ENCODE data around the gene CRHBP. TPM values are rescaled to one million over a fixed set of nuclear protein-coding genes. Genes with fewer than 3 reads are reported as not detected.

Gene CRHBP
- total and polyA plus RNA-seq, 2 donors from 2014 or later, result 8.6 to 67.7 TPM

- Histone ChIP-seq H3K9ac (ENCODE audit: low read length in 3 of 3) (no peak overlapping the region), H3K27ac (ENCODE audit: low read depth in 2 of 2, low read length in 2 of 2) (no peak overlapping the region), H3K9me3 (ENCODE audit: control insufficient read depth in 2 of 3, insufficient read depth in 1 of 3, low read length in 3 of 3) (peaks cover 0 to 5% (median 0%) of the 10 kb centered on the region in 3 donors), H3K27me3 (ENCODE audit: control insufficient read depth, insufficient read depth, low read length) (no peaks in the 10 kb centered on the region), H3K4me1 (ENCODE audit: control insufficient read depth in 2 of 3, insufficient read depth in 2 of 3, low read depth in 1 of 3, low read length in 3 of 3) (no peaks in the 10 kb centered on the region), H3K4me3 (ENCODE audit: low read length in 3 of 3) (no peak overlapping the region), H3K36me3 (ENCODE audit: control insufficient read depth in 2 of 3, insufficient read depth in 3 of 3, low read length in 3 of 3) (no peaks in the 10 kb centered on the region)
- DNase-seq (no peak), FAIRE-seq (no peak)
- intact Hi-C loops (cut with DNase I), result no loop called here
- TF ChIP-seq CTCF (IDR thresholded peaks at IDR 0.05; ENCODE audit: borderline replicate concordance, extremely low read depth, insufficient read depth), result no peak
Measured at GRCh38 chr5:76918539-76918938, 34.3 kb upstream of the CRHBP start.

DNA sequence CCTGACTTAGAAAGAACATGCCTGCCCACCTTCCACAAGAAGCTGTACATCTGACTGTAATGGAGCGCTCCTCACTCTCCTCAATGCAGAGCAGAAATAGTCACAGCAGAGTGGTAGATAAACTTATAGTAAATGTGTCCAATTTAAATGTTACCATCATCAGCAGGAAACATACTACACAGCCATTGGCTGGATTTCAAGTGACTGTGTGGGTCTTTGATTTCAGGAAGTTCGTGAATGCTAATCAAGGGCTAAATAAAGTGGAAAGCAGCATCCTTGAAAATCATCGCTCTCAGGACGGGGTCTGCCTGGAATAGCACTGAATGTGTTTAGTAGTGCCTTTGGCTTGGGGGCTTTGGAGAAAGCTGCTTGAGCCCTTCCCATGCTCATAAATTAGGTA is 32.4 kb upstream of the CRHBP start:
- peaks cover 0 to 5% (median 0%) of the 10 kb centered on the region in 3 donors for H3K9me3 ChIP-seq (ENCODE audit: control insufficient read depth in 2 of 3, insufficient read depth in 1 of 3, low read length in 3 of 3)
- H3K4me1 ChIP-seq (ENCODE audit: control insufficient read depth in 2 of 3, insufficient read depth in 2 of 3, low read depth in 1 of 3, low read length in 3 of 3), result no peaks in the 10 kb centered on the region
- intact Hi-C loops (cut with DNase I), result no loop called here
- TF ChIP-seq CTCF (IDR thresholded peaks at IDR 0.05; ENCODE audit: borderline replicate concordance, extremely low read depth, insufficient read depth), result no peak
- FAIRE-seq (no peak), DNase-seq (peak in 1 of 5 donors; percentile 42)
- no peak overlapping the region for H3K27ac ChIP-seq (ENCODE audit: low read depth in 2 of 2, low read length in 2 of 2)
- H3K4me3 ChIP-seq (ENCODE audit: low read length in 3 of 3), result no peak overlapping the region
- H3K36me3 ChIP-seq (ENCODE audit: control insufficient read depth in 2 of 3, insufficient read depth in 3 of 3, low read length in 3 of 3), result no peaks in the 10 kb centered on the region
- H3K9ac ChIP-seq (ENCODE audit: low read length in 3 of 3), result no peak overlapping the region
- no peaks in the 10 kb centered on the region for H3K27me3 ChIP-seq (ENCODE audit: control insufficient read depth, insufficient read depth, low read length)

- Histone ChIP-seq H3K9me3 (ENCODE audit: control insufficient read depth in 2 of 3, insufficient read depth in 1 of 3, low read length in 3 of 3) (no peaks in the 10 kb centered on the region), H3K9ac (ENCODE audit: low read length in 3 of 3) (no peak overlapping the region), H3K36me3 (ENCODE audit: control insufficient read depth in 2 of 3, insufficient read depth in 3 of 3, low read length in 3 of 3) (no peaks in the 10 kb centered on the region), H3K27ac (ENCODE audit: low read depth in 2 of 2, low read length in 2 of 2) (no peak overlapping the region), H3K27me3 (ENCODE audit: control insufficient read depth, insufficient read depth, low read length) (no peaks in the 10 kb centered on the region), H3K4me3 (ENCODE audit: low read length in 3 of 3) (no peak overlapping the region), H3K4me1 (ENCODE audit: control insufficient read depth in 2 of 3, insufficient read depth in 2 of 3, low read depth in 1 of 3, low read length in 3 of 3) (no peaks in the 10 kb centered on the region)
- DNase-seq (peak in 2 of 5 donors; percentile 43 to 44), FAIRE-seq (no peak)
- no peak for TF ChIP-seq CTCF (IDR thresholded peaks at IDR 0.05; ENCODE audit: borderline replicate concordance, extremely low read depth, insufficient read depth)
- intact Hi-C loops (cut with DNase I), result no loop called here
Measured at GRCh38 chr5:76926329-76927105, 26.3 kb upstream of the CRHBP start.
